HCT116 (cell line): Measurements from ENCODE around the gene CXXC1. TPM values are rescaled to one million over a fixed set of nuclear protein-coding genes. Genes with fewer than 3 reads are reported as not detected.
A peak's percentile ranks its signal among the peaks of the same experiment; 100 is the strongest.

Experiments
- ATAC-seq: fragments of 200-7000 bp; cut with Tn5 transposase; 2 replicates; pipeline ENCODE4 v1.9.1; 2020; ENCODE audit warnings: mild to moderate bottlenecking, moderate library complexity
- BruUV-seq: library from RNA; stranded (reverse); fragments of 400-500 nt; replicated peaks from 2 replicates; lab custom pipeline; 2021; lab: Mats Ljungman, UMichigan
- CTCF ChIA-PET: fragments of 300-600 bp; sonication (Branson Sonifier 250); formaldehyde crosslinking; loops from one replicate; lab custom pipeline; 2021; ENCODE audit warnings: antibody characterized with exemption; lab: Charles Lee
- POLR2A ChIA-PET: fragments of 300-600, 350-600 bp; sonication (Branson Sonifier 250); formaldehyde crosslinking; loops from one replicate; lab custom pipeline; 2021; ENCODE audit warnings: antibody characterized with exemption; lab: Charles Lee
- RAD21 ChIA-PET, 2 experiments: fragments of 300-600 bp; sonication (Branson Sonifier 250); formaldehyde crosslinking; loops; one replicate each; lab custom pipeline; 2023; ENCODE audit warnings: low total read pairs in 2 of 2; ENCODE audit not compliant: uncharacterized antibody in 2 of 2, unreplicated experiment in 2 of 2, low non-redundant PET in 1 of 2; lab: Charles Lee
- DNase-seq: peaks from one replicate; pipeline ENCODE4 v3.0.0-alpha.2; 2010; ENCODE audit warnings: low read depth, low spot score
- H2AFZ ChIP-seq: fragments of 200-600 bp; shearing (Covaris generic), sonication (generic); 2 replicates; pipeline ENCODE4 v1.6.1; 2017; ENCODE audit warnings: low read depth, mixed run types, mixed read lengths, antibody characterized with exemption, low read length; ENCODE audit not compliant: poor library complexity, severe bottlenecking
- H3K27ac ChIP-seq: 2 replicates; pipeline ENCODE4 v1.5.1; 2012; ENCODE audit warnings: low read depth, low read length
- H3K27me3 ChIP-seq: fragments of 200-600 bp; sonication (generic); 2 replicates; pipeline ENCODE4 v1.6.1; 2016; ENCODE audit warnings: mixed run types, low read length, mixed read lengths; ENCODE audit not compliant: insufficient read depth
- H3K36me3 ChIP-seq, 2 experiments: fragments of 200-500 bp in 1 of 2; fragments of 200-600 bp in 1 of 2; sonication (Bioruptor generic) in 1 of 2; sonication (generic) in 1 of 2; 2 replicates each; pipeline versions ENCODE4 v1.5.1 to v1.6.1; 2014 to 2016; ENCODE audit warnings: low read length in 2 of 2, inconsistent platforms in 1 of 2, mixed read lengths in 1 of 2, mixed run types in 1 of 2; ENCODE audit not compliant: insufficient read depth in 2 of 2, control insufficient read depth in 1 of 2
- H3K4me1 ChIP-seq, 2 experiments: fragments of 200-600 bp in 1 of 2; sonication (generic) in 1 of 2; 2 replicates each; pipeline versions ENCODE4 v1.5.1 to v1.6.1; 2012 to 2017; ENCODE audit warnings: low read length in 2 of 2, inconsistent platforms in 1 of 2, mild to moderate bottlenecking in 1 of 2, mixed read lengths in 1 of 2, mixed run types in 1 of 2, moderate library complexity in 1 of 2; ENCODE audit not compliant: insufficient read depth in 2 of 2, control insufficient read depth in 1 of 2
- H3K4me2 ChIP-seq: fragments of 200-600 bp; sonication (generic); 2 replicates; pipeline ENCODE4 v1.6.1; 2017; ENCODE audit warnings: mixed run types, low read length, mixed read lengths
- H3K4me3 ChIP-seq, 2 experiments: fragments of 200-600 bp in 1 of 2; sonication (generic) in 1 of 2; replicated peaks in 1 of 2; 2 replicates each; pipeline ENCODE4 v1.5.1; 2011 to 2016; ENCODE audit warnings: low read length in 2 of 2, control low read depth in 1 of 2, low read depth in 1 of 2, mild to moderate bottlenecking in 1 of 2, mixed read lengths in 1 of 2, mixed run types in 1 of 2
- H3K79me2 ChIP-seq: fragments of 200-600 bp; sonication (generic); 2 replicates; pipeline ENCODE4 v1.6.1; 2017; ENCODE audit warnings: mild to moderate bottlenecking, mixed run types, low read length, moderate library complexity, mixed read lengths; ENCODE audit not compliant: insufficient read depth
- H3K9ac ChIP-seq: fragments of 200-600 bp; sonication (generic); 2 replicates; pipeline ENCODE4 v1.6.1; 2016; ENCODE audit warnings: low read length, mixed read lengths
- H3K9me2 ChIP-seq: fragments of 200-600 bp; sonication (generic), shearing (Covaris generic); 2 replicates; pipeline ENCODE4 v1.6.1; 2017; ENCODE audit warnings: mixed run types, mild to moderate bottlenecking, moderate library complexity; ENCODE audit not compliant: insufficient read depth
- H3K9me3 ChIP-seq, 2 experiments: fragments of 200-500 bp in 1 of 2; fragments of 200-600 bp in 1 of 2; sonication (Bioruptor generic) in 1 of 2; sonication (generic) in 1 of 2; 2 replicates each; pipeline ENCODE4 v1.6.1; 2014 to 2017; ENCODE audit warnings: low read length in 2 of 2, mixed read lengths in 2 of 2, inconsistent platforms in 1 of 2, low read depth in 1 of 2, mild to moderate bottlenecking in 1 of 2, mixed run types in 1 of 2, moderate library complexity in 1 of 2; ENCODE audit not compliant: control insufficient read depth in 1 of 2, insufficient read depth in 1 of 2
- H4K20me1 ChIP-seq: fragments of 200-600 bp; sonication (generic), shearing (Covaris generic); 2 replicates; pipeline ENCODE4 v1.6.1; 2017; ENCODE audit warnings: mixed run types, mild to moderate bottlenecking, moderate library complexity; ENCODE audit not compliant: insufficient read depth
- EGR1 ChIP-seq: IDR thresholded peaks from 2 replicates; pipeline ENCODE4 v1.6.1; 2012; ENCODE audit warnings: low read depth
- EZH2 ChIP-seq: fragments of 200-600 bp; sonication (generic); IDR thresholded peaks from 2 replicates; pipeline ENCODE4 v1.6.1; 2017; ENCODE audit warnings: antibody characterized with exemption, mixed run types
- ZFX ChIP-seq: fragments of 450-650 bp; IDR thresholded peaks from 2 replicates; pipeline ENCODE4 v1.6.1; 2017
- intact Hi-C: fragments of 100-400 bp; cut with micrococcal nuclease; formaldehyde crosslinking; loops from 2 replicates; pipeline ENCODE4 v1.10.0; 2022
- total RNA-seq: library from RNA; stranded (reverse); gene quantifications from one replicate; pipeline ENCODE4 v1.2.1, GENCODE V29; 2021; ENCODE audit not compliant: unreplicated experiment
- TF ChIP-seq, protein P1 (sequence below): IDR thresholded peaks from 2 replicates; pipeline ENCODE4 v1.6.1; 2011; ENCODE audit warnings: mild to moderate bottlenecking, low read length, moderate library complexity; ENCODE audit not compliant: insufficient replicate concordance; ENCODE audit errors: extremely low read depth

CXXC1 gene
- total RNA-seq, 1 experiment from 2014 or later: 101 TPM

DNA sequence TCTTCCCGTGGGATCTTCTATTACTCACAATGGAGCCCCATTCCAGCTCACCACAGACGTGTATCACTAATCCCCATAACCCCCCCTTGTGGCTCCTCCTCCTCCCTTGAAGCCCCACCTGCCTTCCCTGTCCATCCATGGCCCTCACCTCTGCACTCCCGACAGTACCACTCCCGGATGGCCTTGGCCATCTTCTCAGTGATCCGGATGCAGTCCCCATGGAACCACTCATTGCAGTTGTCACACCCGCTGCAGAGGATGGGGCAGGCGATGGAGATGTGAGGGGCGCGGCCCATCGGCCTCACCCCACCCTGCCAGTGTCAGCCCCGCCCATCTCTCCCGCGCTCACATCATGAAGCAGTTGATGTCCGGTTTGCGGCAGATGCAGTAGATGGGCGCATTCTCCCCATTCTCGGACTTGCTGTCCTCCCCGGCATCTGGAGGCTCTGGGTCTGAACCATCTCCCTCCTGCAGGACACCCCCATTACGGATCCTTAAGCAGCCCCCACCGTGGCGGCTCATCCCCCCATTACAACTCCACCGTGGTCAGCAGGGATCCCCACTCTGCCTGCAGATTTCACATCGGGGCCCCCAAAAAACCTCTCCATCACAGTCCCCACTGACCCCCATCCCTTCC lies 983 bp downstream of the CXXC1 start:
- no peak overlapping the region for H2AFZ ChIP-seq
- ChIA-PET POLR2A (no interaction called here), CTCF (interaction anchor here (1.0 kb wide), 1 partner anchor 82 kb away, joined by 4 read pairs; no protein-coding TSS in a partner anchor), RAD21 (no interaction called here)
- H3K4me2 ChIP-seq: peak overlapping the region; percentile 89
- peaks cover 5 to 31% of the 10 kb centered on the region in 2 experiments; a peak in 3 of 4 replicates for H3K4me1 ChIP-seq
- H3K9me2 ChIP-seq: no peaks in the 10 kb centered on the region
- H3K79me2 ChIP-seq: peaks cover 22% of the 10 kb centered on the region
- peak overlapping the region; percentile 89 for H3K9ac ChIP-seq
- H4K20me1 ChIP-seq: no peaks in the 10 kb centered on the region
- peaks cover 4 to 34% of the 10 kb centered on the region in 2 experiments; a peak in 3 of 4 replicates for H3K36me3 ChIP-seq
- intact Hi-C loops: loop anchor here (2.0 to 10.0 kb wide), 4 partner anchors 46 to 792 kb away; partner anchors contain the start of gene RPL17
- TF ChIP-seq EGR1 (no peak), EZH2 (no peak), ZFX (no peak)
- TF ChIP-seq, protein P1, sequence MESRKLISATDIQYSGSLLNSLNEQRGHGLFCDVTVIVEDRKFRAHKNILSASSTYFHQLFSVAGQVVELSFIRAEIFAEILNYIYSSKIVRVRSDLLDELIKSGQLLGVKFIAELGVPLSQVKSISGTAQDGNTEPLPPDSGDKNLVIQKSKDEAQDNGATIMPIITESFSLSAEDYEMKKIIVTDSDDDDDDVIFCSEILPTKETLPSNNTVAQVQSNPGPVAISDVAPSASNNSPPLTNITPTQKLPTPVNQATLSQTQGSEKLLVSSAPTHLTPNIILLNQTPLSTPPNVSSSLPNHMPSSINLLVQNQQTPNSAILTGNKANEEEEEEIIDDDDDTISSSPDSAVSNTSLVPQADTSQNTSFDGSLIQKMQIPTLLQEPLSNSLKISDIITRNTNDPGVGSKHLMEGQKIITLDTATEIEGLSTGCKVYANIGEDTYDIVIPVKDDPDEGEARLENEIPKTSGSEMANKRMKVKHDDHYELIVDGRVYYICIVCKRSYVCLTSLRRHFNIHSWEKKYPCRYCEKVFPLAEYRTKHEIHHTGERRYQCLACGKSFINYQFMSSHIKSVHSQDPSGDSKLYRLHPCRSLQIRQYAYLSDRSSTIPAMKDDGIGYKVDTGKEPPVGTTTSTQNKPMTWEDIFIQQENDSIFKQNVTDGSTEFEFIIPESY: no peak
- no TSS peak for BruUV-seq
- peak; percentile 26 for DNase-seq
- H3K27ac ChIP-seq: peak overlapping the region; percentile 48; the same call in 1 of the 2 replicates
- no peaks in the 10 kb centered on the region for H3K9me3 ChIP-seq
- H3K27me3 ChIP-seq: no peaks in the 10 kb centered on the region
- peak; percentile 37 for ATAC-seq
- peak overlapping the region; percentile 83 to 97 for H3K4me3 ChIP-seq
